Activated CD8-positive, alpha-beta T cell treated with anti-CD3 and anti-CD28 coated beads for 36 hours (primary cell): ENCODE measurements around the gene MYOCD. TPM values are rescaled to one million over a fixed set of nuclear protein-coding genes. Genes with fewer than 3 reads are reported as not detected.

Experiments
- ATAC-seq: fragments of 200-7000 bp; cut with Tn5 transposase; one replicate; pipeline ENCODE4 v1.10.0; 2021; ENCODE audit warnings: mild to moderate bottlenecking, moderate library complexity
- CTCF ChIA-PET: fragments of 350-600 bp; sonication (Branson Sonifier 250); formaldehyde crosslinking; loops from one replicate; lab custom pipeline; 2021; ENCODE audit warnings: antibody characterized with exemption; lab: Charles Lee
- POLR2A ChIA-PET: fragments of 350-600 bp; sonication (Branson Sonifier 250); formaldehyde crosslinking; loops from one replicate; lab custom pipeline; 2021; ENCODE audit warnings: antibody characterized with exemption; lab: Charles Lee
- DNase-seq: peaks from one replicate; pipeline ENCODE4 v3.0.0-alpha.2; 2020
- H3K27ac Mint-ChIP-seq: one replicate; pipeline ENCODE4 v1.8.0; 2021; ENCODE audit warnings: mild to moderate bottlenecking, mixed read lengths
- H3K27me3 Mint-ChIP-seq: one replicate; pipeline ENCODE4 v1.8.0; 2021; ENCODE audit warnings: mixed read lengths
- H3K36me3 Mint-ChIP-seq: one replicate; pipeline ENCODE4 v1.8.0; 2021; ENCODE audit warnings: low read depth, mixed read lengths
- H3K4me1 Mint-ChIP-seq: one replicate; pipeline ENCODE4 v1.8.0; 2021; ENCODE audit warnings: low read depth, mixed read lengths
- H3K4me3 Mint-ChIP-seq: one replicate; pipeline ENCODE4 v1.8.0; 2021; ENCODE audit warnings: mild to moderate bottlenecking, moderate library complexity, mixed read lengths
- H3K9me3 Mint-ChIP-seq: one replicate; pipeline ENCODE4 v1.8.0; 2021; ENCODE audit warnings: mixed read lengths
- CTCF ChIP-seq: fragments of 200-600 bp; IDR thresholded peaks from one replicate; pipeline ENCODE4 v1.8.0; 2022; ENCODE audit warnings: antibody characterized with exemption, mild to moderate bottlenecking
- intact Hi-C: fragments of 100-400 bp; cut with micrococcal nuclease; formaldehyde crosslinking; loops from one replicate; pipeline ENCODE4 v1.10.0; 2022
- total RNA-seq, 2 experiments: library from RNA; stranded (reverse); gene quantifications; one replicate each; pipeline ENCODE4 v1.2.3, GENCODE V29; 2021

MYOCD gene
- total RNA-seq, 2 experiments from 2014 or later, result not detected

GRCh38 chr17:12620200-12620720 lies 45.4 kb upstream of the MYOCD start:
- H3K4me3 Mint-ChIP-seq, result no peak overlapping the region
- CTCF ChIA-PET, result no interaction called here
- POLR2A ChIA-PET, result no interaction called here

GRCh38 chr17:12622726-12623125 lies 43.0 kb upstream of the MYOCD start:
- no peak for ATAC-seq
- ChIA-PET CTCF (no interaction called here), POLR2A (no interaction called here)
- Mint-ChIP-seq H3K27me3 (no peaks in the 10 kb centered on the region), H3K4me1 (no peaks in the 10 kb centered on the region), H3K27ac (no peak overlapping the region), H3K9me3 (no peaks in the 10 kb centered on the region), H3K36me3 (no peaks in the 10 kb centered on the region), H3K4me3 (no peak overlapping the region)
- intact Hi-C loops, result no loop called here
- DNase-seq, result no peak
- no peak for TF ChIP-seq CTCF

More at GRCh38 chr17:12620200-12620720, 45.4 kb upstream of the MYOCD start:
- no peaks in the 10 kb centered on the region for H3K36me3 Mint-ChIP-seq
- no peak overlapping the region for H3K27ac Mint-ChIP-seq
- H3K27me3 Mint-ChIP-seq, result no peaks in the 10 kb centered on the region
- H3K4me1 Mint-ChIP-seq, result no peaks in the 10 kb centered on the region
- no peak for DNase-seq
- ATAC-seq, result no peak
- no peak for TF ChIP-seq CTCF
- H3K9me3 Mint-ChIP-seq, result no peaks in the 10 kb centered on the region
- intact Hi-C loops, result no loop called here

GRCh38 chr17:12623220-12623848 lies 42.4 kb upstream of the MYOCD start:
- no peak for TF ChIP-seq CTCF
- no peak for DNase-seq
- CTCF ChIA-PET, result no interaction called here
- H3K36me3 Mint-ChIP-seq, result no peaks in the 10 kb centered on the region
- intact Hi-C loops, result no loop called here
- no peaks in the 10 kb centered on the region for H3K27me3 Mint-ChIP-seq
- ATAC-seq, result no peak
- H3K9me3 Mint-ChIP-seq, result no peaks in the 10 kb centered on the region
- H3K27ac Mint-ChIP-seq, result no peak overlapping the region
- POLR2A ChIA-PET, result no interaction called here
- no peak overlapping the region for H3K4me3 Mint-ChIP-seq
- H3K4me1 Mint-ChIP-seq, result no peaks in the 10 kb centered on the region

- no peak for TF ChIP-seq CTCF
- Mint-ChIP-seq H3K27me3 (no peaks in the 10 kb centered on the region), H3K27ac (no peak overlapping the region), H3K4me3 (no peak overlapping the region), H3K36me3 (no peaks in the 10 kb centered on the region), H3K9me3 (no peaks in the 10 kb centered on the region), H3K4me1 (no peaks in the 10 kb centered on the region)
- intact Hi-C loops, result no loop called here
- no peak for ATAC-seq
- DNase-seq, result no peak
- POLR2A ChIA-PET, result interaction anchor here (0.6 kb wide), 1 partner anchor 126 kb away, joined by 4 read pairs; no protein-coding TSS in a partner anchor
- CTCF ChIA-PET, result interaction anchor here (0.9 kb wide), 1 partner anchor 11 kb away, joined by 3 read pairs; no protein-coding TSS in a partner anchor
Measured at GRCh38 chr17:12624211-12624610, 41.5 kb upstream of the MYOCD start.

DNA sequence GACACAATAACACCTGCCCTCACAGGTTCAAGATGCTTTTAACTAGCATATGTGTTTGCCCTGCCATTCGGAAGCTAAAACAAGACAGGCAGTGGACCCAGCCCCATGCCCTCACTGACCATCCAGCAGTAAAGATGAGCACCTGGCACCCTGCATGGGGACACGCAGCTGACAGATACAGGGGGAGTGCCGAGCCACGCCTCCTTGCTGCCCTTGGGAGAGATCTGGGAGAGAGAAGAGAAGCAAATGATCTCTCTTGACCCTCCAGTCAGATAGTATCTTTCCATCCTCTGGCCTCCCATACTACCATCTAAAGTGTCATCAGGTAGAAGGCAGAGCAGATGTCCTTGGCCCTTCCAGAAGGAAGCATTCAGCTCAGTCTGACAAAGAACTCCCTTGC lies 40.6 kb upstream of the MYOCD start:
- ATAC-seq (no peak), DNase-seq (no peak)
- H3K4me3 Mint-ChIP-seq, result no peak overlapping the region
- no peaks in the 10 kb centered on the region for H3K36me3 Mint-ChIP-seq
- intact Hi-C loops, result no loop called here
- H3K27ac Mint-ChIP-seq, result no peak overlapping the region
- no peaks in the 10 kb centered on the region for H3K27me3 Mint-ChIP-seq
- no peak for TF ChIP-seq CTCF
- H3K4me1 Mint-ChIP-seq, result no peaks in the 10 kb centered on the region
- no peaks in the 10 kb centered on the region for H3K9me3 Mint-ChIP-seq
- POLR2A ChIA-PET, result interaction anchor here (0.5 kb wide), 1 partner anchor 23 kb away, joined by 3 read pairs; no protein-coding TSS in a partner anchor
- CTCF ChIA-PET, result no interaction called here
